Smooth muscle cell (in vitro differentiated cells): ENCODE data around the gene FPR2. TPM values are rescaled to one million over a fixed set of nuclear protein-coding genes. Genes with fewer than 3 reads are reported as not detected.
"Not testable (repeated sequence)": the region's sequence is repeated elsewhere in the genome, so short reads cannot be mapped to it uniquely, and the experiment has no call there.

Experiments
- DNase-seq: peaks from one replicate; lab custom pipeline; 2025; ENCODE audit not compliant: unreplicated experiment; lab: John Stamatoyannopoulos, UW
- H2AFZ ChIP-seq: fragments of 200-600 bp; sonication (generic); 2 replicates; pipeline ENCODE4 v1.6.0; 2016; ENCODE audit warnings: antibody characterized with exemption, low read depth, mild to moderate bottlenecking
- H3F3A ChIP-seq: fragments of 200-600 bp; sonication (generic); 2 replicates; pipeline ENCODE4 v1.6.0; 2017; ENCODE audit warnings: antibody characterized with exemption, low read depth
- H3K27ac ChIP-seq: fragments of 200-600 bp; sonication (generic); 2 replicates; pipeline ENCODE4 v1.5.1; 2016; ENCODE audit warnings: low read depth, mild to moderate bottlenecking
- H3K27me3 ChIP-seq: fragments of 200-600 bp; sonication (generic); 2 replicates; pipeline ENCODE4 v1.6.1; 2016; ENCODE audit warnings: low read depth, mild to moderate bottlenecking
- H3K36me3 ChIP-seq: fragments of 200-600 bp; sonication (generic); 2 replicates; pipeline ENCODE4 v1.5.1; 2016; ENCODE audit warnings: low read depth
- H3K4me1 ChIP-seq: fragments of 200-600 bp; sonication (generic); 2 replicates; pipeline ENCODE4 v1.5.1; 2016; ENCODE audit warnings: low read depth
- H3K4me2 ChIP-seq: fragments of 200-600 bp; sonication (generic); 2 replicates; pipeline ENCODE4 v1.6.0; 2016; ENCODE audit warnings: mild to moderate bottlenecking
- H3K4me3 ChIP-seq: fragments of 200-600 bp; sonication (generic); 2 replicates; pipeline ENCODE4 v1.5.1; 2016; ENCODE audit warnings: mild to moderate bottlenecking
- H3K79me2 ChIP-seq: fragments of 200-600 bp; sonication (generic); 2 replicates; pipeline ENCODE4 v1.6.0; 2016; ENCODE audit warnings: low read depth, mild to moderate bottlenecking
- H3K9ac ChIP-seq: fragments of 200-600 bp; sonication (generic); 2 replicates; pipeline ENCODE4 v1.6.0; 2016; ENCODE audit warnings: low read depth
- H3K9me3 ChIP-seq: fragments of 200-600 bp; sonication (generic); replicated peaks from 2 replicates; pipeline ENCODE4 v1.5.1; 2016; ENCODE audit warnings: low read depth
- H4K20me1 ChIP-seq: fragments of 200-600 bp; sonication (generic); 2 replicates; pipeline ENCODE4 v1.6.0; 2016; ENCODE audit warnings: low read depth
- WGBS: methylation state at CpG from one replicate; pipeline ENCODE4 v1.1.7; 2016; ENCODE audit warnings: low lambda C conversion rate; 5-methylcytosine and 5-hydroxymethylcytosine counted together
- polyA plus RNA-seq: library from polyadenylated mRNA; unstranded; fragments of >200 nt; fragmentation: Nextera tagmentation; extraction: Ambion mirVana; gene quantifications from 2 replicates; pipeline ENCODE4 v1.2.1, GENCODE V29; 2016
- total RNA-seq: library from RNA; depleted of rRNA; stranded (reverse); fragments of >200 nt; gene quantifications from 2 replicates; pipeline ENCODE4 v1.2.3, GENCODE V29; 2014
- TF ChIP-seq, protein P1 (sequence below): fragments of 200-600 bp; sonication (generic); IDR thresholded peaks from 2 replicates; pipeline ENCODE4 v1.5.1; 2017; ENCODE audit warnings: borderline replicate concordance, mild to moderate bottlenecking, antibody characterized with exemption; ENCODE audit not compliant: insufficient read depth, poor library complexity, severe bottlenecking

FPR2 gene
- total and polyA plus RNA-seq, 2 experiments from 2014 or later = not detected

DNA sequence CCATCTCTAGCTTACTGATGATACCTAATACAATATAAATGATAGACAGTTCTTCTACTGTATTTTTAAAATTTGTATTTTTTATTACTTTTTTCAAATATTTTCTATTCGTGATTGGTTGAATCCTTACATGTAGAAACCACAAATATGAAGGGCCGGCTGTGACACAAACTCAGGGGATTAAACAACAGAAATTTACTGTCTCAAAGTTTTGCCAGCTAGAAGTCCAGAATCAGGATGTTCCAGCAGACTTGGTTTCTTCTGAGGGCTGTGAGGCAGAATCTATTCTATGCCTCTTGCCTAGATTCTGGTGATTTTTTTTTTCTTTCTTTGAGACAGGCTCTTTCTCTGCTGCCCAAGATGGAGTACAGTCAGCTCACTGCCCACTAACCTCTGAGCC is 23.1 kb upstream of the FPR2 start:
- TF ChIP-seq, protein P1, sequence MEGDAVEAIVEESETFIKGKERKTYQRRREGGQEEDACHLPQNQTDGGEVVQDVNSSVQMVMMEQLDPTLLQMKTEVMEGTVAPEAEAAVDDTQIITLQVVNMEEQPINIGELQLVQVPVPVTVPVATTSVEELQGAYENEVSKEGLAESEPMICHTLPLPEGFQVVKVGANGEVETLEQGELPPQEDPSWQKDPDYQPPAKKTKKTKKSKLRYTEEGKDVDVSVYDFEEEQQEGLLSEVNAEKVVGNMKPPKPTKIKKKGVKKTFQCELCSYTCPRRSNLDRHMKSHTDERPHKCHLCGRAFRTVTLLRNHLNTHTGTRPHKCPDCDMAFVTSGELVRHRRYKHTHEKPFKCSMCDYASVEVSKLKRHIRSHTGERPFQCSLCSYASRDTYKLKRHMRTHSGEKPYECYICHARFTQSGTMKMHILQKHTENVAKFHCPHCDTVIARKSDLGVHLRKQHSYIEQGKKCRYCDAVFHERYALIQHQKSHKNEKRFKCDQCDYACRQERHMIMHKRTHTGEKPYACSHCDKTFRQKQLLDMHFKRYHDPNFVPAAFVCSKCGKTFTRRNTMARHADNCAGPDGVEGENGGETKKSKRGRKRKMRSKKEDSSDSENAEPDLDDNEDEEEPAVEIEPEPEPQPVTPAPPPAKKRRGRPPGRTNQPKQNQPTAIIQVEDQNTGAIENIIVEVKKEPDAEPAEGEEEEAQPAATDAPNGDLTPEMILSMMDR = no peak
- DNase-seq = no peak
- no peak overlapping the region for H3K4me2 ChIP-seq
- WGBS = 68% methylated on average over 2 of the region's 2 CpGs
- no peak overlapping the region for H3K9ac ChIP-seq
- H2AFZ ChIP-seq = no peak overlapping the region
- H3K4me1 ChIP-seq = no peaks in the 10 kb centered on the region
- H3K79me2 ChIP-seq = no peaks in the 10 kb centered on the region
- H3K27ac ChIP-seq = peak overlapping the region; percentile 19
- H3K27me3 ChIP-seq = no peaks in the 10 kb centered on the region
- no peaks in the 10 kb centered on the region for H3K36me3 ChIP-seq
- H3F3A ChIP-seq = no peaks in the 10 kb centered on the region
- no peak overlapping the region for H3K4me3 ChIP-seq
- no peaks in the 10 kb centered on the region for H4K20me1 ChIP-seq
- H3K9me3 ChIP-seq = no peaks in the 10 kb centered on the region

DNA sequence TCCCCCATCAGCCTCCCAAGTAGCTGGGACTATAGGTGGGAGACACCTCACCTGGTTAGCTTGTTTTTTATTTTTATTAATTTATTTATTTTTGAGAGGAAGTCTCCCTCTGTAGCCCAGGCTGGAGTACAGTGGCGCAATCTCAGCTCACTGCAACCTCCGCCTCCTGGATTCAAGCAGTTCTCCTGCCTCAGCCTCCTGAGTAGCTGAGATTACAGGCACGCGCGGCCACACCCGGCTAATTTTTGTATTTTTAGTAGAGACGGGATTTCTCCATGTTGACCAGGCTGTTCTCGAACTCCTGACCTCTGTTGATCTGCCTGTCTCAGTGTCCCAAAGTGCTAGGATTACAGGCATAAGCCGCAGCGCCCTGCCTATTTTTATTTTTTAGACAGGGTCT is 22.5 kb upstream of the FPR2 start:
- not testable (repeated sequence) for H3K27me3 ChIP-seq, H4K20me1 ChIP-seq, H3K4me1 ChIP-seq, H3K9ac ChIP-seq, H3F3A ChIP-seq, H2AFZ ChIP-seq, H3K9me3 ChIP-seq, H3K79me2 ChIP-seq, H3K36me3 ChIP-seq, H3K4me2 ChIP-seq, H3K4me3 ChIP-seq, DNase-seq
- 94% methylated on average over 10 of the region's 10 CpGs for WGBS
- peak overlapping the region; percentile 19 for H3K27ac ChIP-seq

DNA sequence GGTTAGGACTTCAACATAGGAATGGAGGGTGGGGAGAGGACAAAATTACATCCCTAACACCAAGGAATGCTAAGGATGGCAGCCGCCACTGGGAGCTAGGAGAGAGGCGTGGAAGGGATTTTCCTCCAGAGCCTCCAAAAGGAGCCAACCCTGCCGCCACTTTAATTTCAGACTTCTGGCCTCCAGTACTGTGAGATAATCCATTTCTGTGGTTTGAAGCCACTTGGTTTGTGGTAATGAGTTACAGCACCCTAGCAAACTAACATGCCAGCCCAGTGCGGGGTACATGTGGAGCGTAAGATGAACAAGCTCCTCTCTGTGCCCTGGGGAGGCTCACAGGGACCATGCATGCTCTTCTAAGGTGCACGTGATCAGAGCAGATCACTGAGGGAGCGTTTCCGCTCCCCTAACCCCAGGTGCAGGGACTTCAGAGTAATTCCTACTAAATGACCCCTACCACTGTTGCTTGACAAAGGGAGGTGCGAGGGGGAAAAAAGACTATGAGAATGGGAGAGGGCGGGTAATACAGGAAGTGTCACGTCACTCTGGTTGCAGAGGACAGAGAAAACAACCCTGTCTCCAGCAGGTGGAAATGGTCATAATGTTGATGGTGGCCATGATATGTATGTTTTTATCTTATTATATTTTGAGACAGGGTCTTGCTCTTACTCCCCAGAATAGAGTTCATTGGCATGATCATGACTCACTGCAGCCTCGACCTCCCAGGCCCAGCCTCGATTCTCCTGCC is 21.3 kb upstream of the FPR2 start:
- no peak for DNase-seq
- Histone ChIP-seq H3K9ac (no peak overlapping the region), H3K9me3 (no peaks in the 10 kb centered on the region), H4K20me1 (no peaks in the 10 kb centered on the region), H3K4me3 (no peak overlapping the region), H3K27me3 (no peaks in the 10 kb centered on the region), H3K79me2 (no peaks in the 10 kb centered on the region), H3K36me3 (no peaks in the 10 kb centered on the region), H2AFZ (no peak overlapping the region), H3K27ac (no peak overlapping the region), H3K4me1 (no peaks in the 10 kb centered on the region), H3K4me2 (no peak overlapping the region), H3F3A (no peaks in the 10 kb centered on the region)
- TF ChIP-seq, protein P1 = no peak
- WGBS = 72% methylated on average over 13 of the region's 13 CpGs

DNA sequence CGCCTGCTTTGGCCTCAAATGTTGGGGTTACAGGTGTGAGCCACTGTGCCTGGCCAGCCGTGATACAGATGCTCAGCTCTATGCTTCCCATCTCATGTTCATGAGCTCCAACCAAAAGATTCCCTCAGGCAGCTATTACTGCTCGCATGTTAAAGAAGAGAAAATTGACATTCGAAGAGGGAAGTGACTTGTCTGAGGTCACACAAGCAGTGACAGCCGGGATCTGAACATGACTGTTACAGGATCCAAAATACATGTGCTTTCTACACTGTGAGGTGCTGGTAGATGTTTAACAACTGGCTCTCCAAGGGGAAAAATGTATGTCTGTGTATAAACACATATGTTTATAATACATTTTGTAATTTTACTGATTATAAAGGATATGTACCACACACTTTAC is 20.6 kb upstream of the FPR2 start:
- Histone ChIP-seq H3K4me2 (no peak overlapping the region), H2AFZ (no peak overlapping the region), H3K4me1 (no peaks in the 10 kb centered on the region), H3K27me3 (no peaks in the 10 kb centered on the region), H3F3A (no peaks in the 10 kb centered on the region), H4K20me1 (no peaks in the 10 kb centered on the region), H3K79me2 (no peaks in the 10 kb centered on the region), H3K27ac (no peak overlapping the region), H3K4me3 (no peak overlapping the region), H3K9ac (no peak overlapping the region), H3K36me3 (no peaks in the 10 kb centered on the region), H3K9me3 (no peaks in the 10 kb centered on the region)
- WGBS = 78% methylated on average over 5 of the region's 5 CpGs
- DNase-seq = no peak
- TF ChIP-seq, protein P1 = no peak
